T-helper 1 cell treated with Interleukin-12 subunit alpha and Interleukin-12 subunit beta and Interleukin-4 antibody, amounts not matched to agents 30 μg/mL and 1 μg/mL, for 36 hours (primary cell): ENCODE measurements around the gene FAM43A.

ENCODE experiments used
- H3K27ac Mint-ChIP-seq: one replicate; pipeline ENCODE4 v1.8.0; 2021; ENCODE audit warnings: mild to moderate bottlenecking, mixed read lengths
- H3K27me3 Mint-ChIP-seq: one replicate; pipeline ENCODE4 v1.8.0; 2021; ENCODE audit warnings: low read depth, mixed read lengths
- H3K36me3 Mint-ChIP-seq: one replicate; pipeline ENCODE4 v1.8.0; 2021; ENCODE audit warnings: low read depth, mixed read lengths
- H3K4me1 Mint-ChIP-seq: one replicate; pipeline ENCODE4 v1.8.0; 2021; ENCODE audit warnings: low read depth, mixed read lengths
- H3K4me3 Mint-ChIP-seq: one replicate; pipeline ENCODE4 v1.8.0; 2021; ENCODE audit warnings: mild to moderate bottlenecking, moderate library complexity, mixed read lengths
- H3K9me3 Mint-ChIP-seq: one replicate; pipeline ENCODE4 v1.8.0; 2021; ENCODE audit warnings: mixed read lengths

Gene FAM43A

GRCh38 chr3:194686414-194686815 is 732 bp downstream of the FAM43A start:
- peaks cover 54% of the 10 kb centered on the region for H3K27me3 Mint-ChIP-seq
- H3K4me1 Mint-ChIP-seq = peaks cover 41% of the 10 kb centered on the region
- peak overlapping the region; percentile 21 for H3K27ac Mint-ChIP-seq
- H3K36me3 Mint-ChIP-seq = peaks cover 2% of the 10 kb centered on the region
- no peaks in the 10 kb centered on the region for H3K9me3 Mint-ChIP-seq
- peak overlapping the region; percentile 87 for H3K4me3 Mint-ChIP-seq

- H3K36me3 Mint-ChIP-seq = peaks cover 2% of the 10 kb centered on the region
- H3K4me1 Mint-ChIP-seq = peaks cover 41% of the 10 kb centered on the region
- H3K4me3 Mint-ChIP-seq = peak overlapping the region; percentile 84
- no peaks in the 10 kb centered on the region for H3K9me3 Mint-ChIP-seq
- H3K27me3 Mint-ChIP-seq = peaks cover 54% of the 10 kb centered on the region
- H3K27ac Mint-ChIP-seq = peak overlapping the region; percentile 62
These were observed 1.3 kb downstream of the FAM43A start for GRCh38 chr3:194686816-194687637.

- peaks cover 57% of the 10 kb centered on the region for H3K27me3 Mint-ChIP-seq
- peak overlapping the region; percentile 62 for H3K27ac Mint-ChIP-seq
- peaks cover 2% of the 10 kb centered on the region for H3K36me3 Mint-ChIP-seq
- H3K9me3 Mint-ChIP-seq = no peaks in the 10 kb centered on the region
- peak overlapping the region; percentile 84 for H3K4me3 Mint-ChIP-seq
- peaks cover 35% of the 10 kb centered on the region for H3K4me1 Mint-ChIP-seq
These were observed 2.0 kb downstream of the FAM43A start for GRCh38 chr3:194687638-194688199.

GRCh38 chr3:194688200-194688740 is 2.6 kb downstream of the FAM43A start:
- H3K36me3 Mint-ChIP-seq = peaks cover 2% of the 10 kb centered on the region

GRCh38 chr3:194688946-194689345 is 3.3 kb downstream of the FAM43A start:
- Mint-ChIP-seq H3K4me3 (no peak overlapping the region), H3K4me1 (peaks cover 31% of the 10 kb centered on the region)

More at GRCh38 chr3:194688200-194688740, 2.6 kb downstream of the FAM43A start:
- Mint-ChIP-seq H3K27ac (no peak overlapping the region), H3K27me3 (peaks cover 57% of the 10 kb centered on the region), H3K4me1 (peaks cover 32% of the 10 kb centered on the region), H3K4me3 (peak overlapping the region; percentile 63), H3K9me3 (no peaks in the 10 kb centered on the region)

GRCh38 chr3:194689493-194689944 is 3.8 kb downstream of the FAM43A start:
- H3K36me3 Mint-ChIP-seq = peaks cover 2% of the 10 kb centered on the region
- H3K9me3 Mint-ChIP-seq = no peaks in the 10 kb centered on the region
- peaks cover 56% of the 10 kb centered on the region for H3K27me3 Mint-ChIP-seq
- peak overlapping the region; percentile 45 for H3K4me3 Mint-ChIP-seq
- peaks cover 27% of the 10 kb centered on the region for H3K4me1 Mint-ChIP-seq
- H3K27ac Mint-ChIP-seq = peak overlapping the region; percentile 31

More at GRCh38 chr3:194688946-194689345, 3.3 kb downstream of the FAM43A start:
- no peaks in the 10 kb centered on the region for H3K9me3 Mint-ChIP-seq
- H3K27ac Mint-ChIP-seq = no peak overlapping the region
- H3K27me3 Mint-ChIP-seq = peaks cover 56% of the 10 kb centered on the region
- peaks cover 2% of the 10 kb centered on the region for H3K36me3 Mint-ChIP-seq

- peaks cover 45% of the 10 kb centered on the region for H3K27me3 Mint-ChIP-seq
These were observed 5.1 kb downstream of the FAM43A start for GRCh38 chr3:194690501-194691372.

GRCh38 chr3:194691481-194692283 is 6.0 kb downstream of the FAM43A start:
- peaks cover 15% of the 10 kb centered on the region for H3K4me1 Mint-ChIP-seq

More at GRCh38 chr3:194690501-194691372, 5.1 kb downstream of the FAM43A start:
- H3K4me1 Mint-ChIP-seq = peaks cover 18% of the 10 kb centered on the region
- no peak overlapping the region for H3K4me3 Mint-ChIP-seq
- H3K9me3 Mint-ChIP-seq = no peaks in the 10 kb centered on the region
- no peak overlapping the region for H3K27ac Mint-ChIP-seq
- H3K36me3 Mint-ChIP-seq = peaks cover 2% of the 10 kb centered on the region

GRCh38 chr3:194696702-194697101 is 11.0 kb downstream of the FAM43A start:
- no peaks in the 10 kb centered on the region for H3K4me1 Mint-ChIP-seq
- H3K27me3 Mint-ChIP-seq = peaks cover 19% of the 10 kb centered on the region
- H3K27ac Mint-ChIP-seq = no peak overlapping the region
- no peak overlapping the region for H3K4me3 Mint-ChIP-seq
- peaks cover 3% of the 10 kb centered on the region for H3K9me3 Mint-ChIP-seq
- no peaks in the 10 kb centered on the region for H3K36me3 Mint-ChIP-seq

More at GRCh38 chr3:194691481-194692283, 6.0 kb downstream of the FAM43A start:
- H3K9me3 Mint-ChIP-seq = no peaks in the 10 kb centered on the region
- no peak overlapping the region for H3K27ac Mint-ChIP-seq
- peaks cover 2% of the 10 kb centered on the region for H3K36me3 Mint-ChIP-seq
- peaks cover 46% of the 10 kb centered on the region for H3K27me3 Mint-ChIP-seq
- H3K4me3 Mint-ChIP-seq = no peak overlapping the region

- H3K9me3 Mint-ChIP-seq = peaks cover 3% of the 10 kb centered on the region
- no peaks in the 10 kb centered on the region for H3K36me3 Mint-ChIP-seq
- H3K4me1 Mint-ChIP-seq = no peaks in the 10 kb centered on the region
- H3K27me3 Mint-ChIP-seq = peaks cover 4% of the 10 kb centered on the region
- H3K27ac Mint-ChIP-seq = no peak overlapping the region
- no peak overlapping the region for H3K4me3 Mint-ChIP-seq
These were observed 16.9 kb downstream of the FAM43A start for GRCh38 chr3:194702545-194702944.

- no peaks in the 10 kb centered on the region for H3K27me3 Mint-ChIP-seq
- peaks cover 4% of the 10 kb centered on the region for H3K9me3 Mint-ChIP-seq
- no peaks in the 10 kb centered on the region for H3K4me1 Mint-ChIP-seq
- no peak overlapping the region for H3K27ac Mint-ChIP-seq
- no peaks in the 10 kb centered on the region for H3K36me3 Mint-ChIP-seq
- no peak overlapping the region for H3K4me3 Mint-ChIP-seq
These were observed 19.5 kb downstream of the FAM43A start for GRCh38 chr3:194705227-194705626.

GRCh38 chr3:194705761-194706160 is 20.1 kb downstream of the FAM43A start:
- Mint-ChIP-seq H3K9me3 (peaks cover 4% of the 10 kb centered on the region), H3K4me3 (no peak overlapping the region), H3K27ac (no peak overlapping the region), H3K27me3 (no peaks in the 10 kb centered on the region), H3K36me3 (no peaks in the 10 kb centered on the region), H3K4me1 (no peaks in the 10 kb centered on the region)

GRCh38 chr3:194707147-194707540 is 21.5 kb downstream of the FAM43A start:
- H3K27ac Mint-ChIP-seq = no peak overlapping the region
- no peaks in the 10 kb centered on the region for H3K27me3 Mint-ChIP-seq
- no peaks in the 10 kb centered on the region for H3K4me1 Mint-ChIP-seq
- no peak overlapping the region for H3K4me3 Mint-ChIP-seq
- peaks cover 4% of the 10 kb centered on the region for H3K9me3 Mint-ChIP-seq
- H3K36me3 Mint-ChIP-seq = no peaks in the 10 kb centered on the region
